Activated T-cell treated with anti-CD3 and anti-CD28 coated beads, Interleukin-2, amount 50 U/mL, for 1 hour (primary cell): ENCODE results near the gene GPR176.

Source experiments
- DNase-seq: peaks from one replicate; pipeline ENCODE4 v3.0.0-alpha.2; 2020

The GPR176 gene

GRCh38 chr15:39799552-39800011 lies 120.5 kb downstream of the GPR176 start:
- no peak for DNase-seq

- DNase-seq, result no peak
Measured at GRCh38 chr15:39798382-39798781, 121.7 kb downstream of the GPR176 start.

GRCh38 chr15:39797407-39797806 lies 122.7 kb downstream of the GPR176 start:
- no peak for DNase-seq

- no peak for DNase-seq
Measured at GRCh38 chr15:39796601-39797000, 123.5 kb downstream of the GPR176 start.

GRCh38 chr15:39795486-39795885 lies 124.6 kb downstream of the GPR176 start:
- no peak for DNase-seq

GRCh38 chr15:39794954-39795353 lies 125.1 kb downstream of the GPR176 start:
- no peak for DNase-seq

GRCh38 chr15:39793923-39794322 lies 126.1 kb downstream of the GPR176 start:
- DNase-seq, result no peak

GRCh38 chr15:39792844-39793335 lies 127.2 kb downstream of the GPR176 start:
- DNase-seq, result no peak

- no peak for DNase-seq
Measured at GRCh38 chr15:39792025-39792843, 127.8 kb downstream of the GPR176 start.

GRCh38 chr15:39789736-39790135 lies 130.3 kb downstream of the GPR176 start:
- DNase-seq, result no peak

- no peak for DNase-seq
Measured at GRCh38 chr15:39788800-39789565, 131.1 kb downstream of the GPR176 start.

GRCh38 chr15:39788108-39788507 lies 132.0 kb downstream of the GPR176 start:
- no peak for DNase-seq

- no peak for DNase-seq
Measured at GRCh38 chr15:39787479-39787878, 132.6 kb downstream of the GPR176 start.

GRCh38 chr15:39786447-39787056 lies 133.5 kb downstream of the GPR176 start:
- DNase-seq, result no peak

GRCh38 chr15:39785841-39786240 lies 134.2 kb downstream of the GPR176 start:
- no peak for DNase-seq

GRCh38 chr15:39785139-39785538 lies 134.9 kb downstream of the GPR176 start:
- no peak for DNase-seq

- no peak for DNase-seq
Measured at GRCh38 chr15:39784638-39785037, 135.4 kb downstream of the GPR176 start.

- DNase-seq, result no peak
Measured at GRCh38 chr15:39784125-39784524, 135.9 kb downstream of the GPR176 start.

GRCh38 chr15:39783244-39783820 lies 136.7 kb downstream of the GPR176 start:
- DNase-seq, result no peak

GRCh38 chr15:39782441-39783138 lies 137.5 kb downstream of the GPR176 start, which contains the start of gene FSIP1:
Gene FSIP1 (minus strand): TSS chr15:39782841. CDS start chr15:39776524, 6,317 bp downstream.
- peak; percentile 98 for DNase-seq

- no peak for DNase-seq
Measured at GRCh38 chr15:39781967-39782302, 138.1 kb downstream of the GPR176 start.
